Measurements from ENCODE around the gene CLCA2. TPM values are rescaled to one million over a fixed set of nuclear protein-coding genes. Genes with fewer than 3 reads are reported as not detected.
A peak's percentile ranks its signal among the peaks of the same experiment; 100 is the strongest.

Gene CLCA2
- total RNA-seq, 1 donor from 2014 or later = not detected

DNA sequence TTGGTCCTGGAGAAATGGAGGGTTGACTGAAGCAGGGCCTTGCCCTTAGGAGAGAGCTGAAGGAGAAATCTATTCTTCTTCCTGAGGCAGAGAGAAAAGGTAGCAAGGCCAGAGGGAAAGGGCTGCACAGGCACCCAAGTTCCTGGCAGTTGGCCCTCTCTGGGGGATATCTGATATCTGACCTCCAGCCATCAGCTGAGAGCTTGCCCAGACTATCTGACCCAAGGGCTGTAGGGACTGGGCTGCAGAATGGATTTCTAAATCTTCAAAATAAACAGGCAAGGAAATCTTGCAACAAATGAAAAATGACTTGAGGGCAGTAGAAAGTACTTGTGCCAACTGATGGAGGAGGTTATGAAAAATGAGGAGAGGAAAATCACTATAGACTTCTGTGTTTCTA is 498 bp upstream of the CLCA2 start:
- ATAC-seq (no peak), DNase-seq (ENCODE audit: low spot score) (no peak)

DNA sequence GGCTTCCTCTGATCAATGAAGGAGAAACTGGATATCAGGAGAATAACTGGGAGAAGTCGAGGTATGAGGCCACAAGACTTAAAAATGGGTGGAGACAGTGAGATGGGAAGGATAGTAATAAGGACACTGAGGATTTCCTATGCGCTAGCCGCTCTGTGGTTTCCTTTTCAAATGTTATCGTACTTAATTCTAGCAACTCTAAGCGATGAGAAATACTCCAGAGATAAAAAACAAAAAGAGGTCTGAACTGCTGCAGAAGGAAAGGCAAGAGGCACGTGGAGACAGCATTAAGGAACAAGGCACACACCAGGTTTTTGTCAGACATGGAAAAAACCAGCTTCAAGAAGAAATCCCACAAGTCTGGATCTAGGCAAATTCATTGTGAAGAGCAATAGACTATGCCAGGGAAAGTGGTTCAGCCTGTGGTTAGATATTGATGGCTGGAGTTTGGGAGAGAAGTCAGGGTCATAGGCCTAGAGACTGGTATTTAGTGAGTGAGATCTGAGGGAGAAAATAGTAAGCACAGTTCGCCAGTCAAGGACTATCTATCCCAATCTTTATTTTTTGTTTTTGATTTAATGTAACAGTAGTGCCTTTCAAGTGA is 5.3 kb downstream of the CLCA2 start:
- ATAC-seq (no peak), DNase-seq (ENCODE audit: low spot score) (no peak)

DNA sequence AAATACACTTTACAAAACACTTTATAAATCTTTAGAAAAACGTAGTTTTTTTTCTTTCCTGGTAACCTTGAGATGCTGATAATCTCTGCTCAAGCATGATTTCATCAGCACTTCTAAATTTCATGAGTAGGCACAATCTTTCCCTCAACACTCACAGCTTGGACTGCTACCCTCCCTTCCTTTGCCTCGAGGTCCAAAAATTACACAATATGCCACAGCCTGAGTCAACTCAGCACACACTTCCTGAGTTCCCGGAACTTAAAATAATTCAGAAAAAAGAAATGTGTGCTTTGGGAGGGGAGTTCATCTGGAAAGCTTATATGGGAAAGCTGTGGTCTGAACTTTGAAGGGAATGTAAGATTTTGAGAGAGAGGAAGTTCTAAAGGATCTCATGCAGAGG is 5.9 kb downstream of the CLCA2 start:
- ATAC-seq (peak; percentile 75), DNase-seq (ENCODE audit: low spot score) (no peak)

DNA sequence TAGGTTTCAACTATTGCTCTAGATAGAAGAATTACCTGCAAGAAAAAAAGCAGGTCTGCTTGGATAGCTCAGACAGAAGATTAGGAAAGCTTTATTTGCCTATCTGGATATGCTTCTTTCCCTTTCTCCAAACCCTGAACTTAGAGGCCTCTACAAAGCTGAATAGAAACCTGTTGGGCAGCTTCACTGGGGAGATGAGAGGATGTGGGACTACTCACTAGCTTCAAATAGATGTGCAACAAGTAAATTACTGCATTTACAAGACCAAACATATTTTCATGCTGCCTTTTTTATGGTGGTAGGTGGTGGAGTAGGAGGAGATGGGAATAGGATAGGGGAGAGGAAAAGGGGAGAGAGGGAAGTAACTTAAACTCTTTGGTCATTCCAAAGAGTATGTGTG is 6.4 kb downstream of the CLCA2 start:
- ATAC-seq = no peak
- DNase-seq (ENCODE audit: low spot score) = no peak

DNA sequence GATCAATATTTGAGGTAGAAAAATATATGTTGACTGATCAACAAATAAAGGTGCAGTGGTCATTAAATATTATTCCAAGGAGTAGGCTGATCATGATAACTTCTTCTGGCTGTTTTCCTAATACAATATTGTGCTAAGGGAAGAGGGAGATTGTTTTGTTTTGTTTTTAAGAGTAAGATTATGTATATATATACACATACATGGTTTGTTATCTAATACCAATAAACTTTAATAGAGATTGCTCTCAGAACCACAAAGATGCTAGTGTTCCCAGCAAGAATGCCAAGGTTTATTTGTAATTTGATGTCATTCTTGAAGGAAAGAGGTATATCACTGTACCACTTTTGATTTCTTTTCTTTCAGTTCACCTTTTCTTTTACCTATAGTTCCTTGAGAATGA is 10.1 kb downstream of the CLCA2 start:
- DNase-seq (ENCODE audit: low spot score) = no peak
- ATAC-seq = no peak

DNA sequence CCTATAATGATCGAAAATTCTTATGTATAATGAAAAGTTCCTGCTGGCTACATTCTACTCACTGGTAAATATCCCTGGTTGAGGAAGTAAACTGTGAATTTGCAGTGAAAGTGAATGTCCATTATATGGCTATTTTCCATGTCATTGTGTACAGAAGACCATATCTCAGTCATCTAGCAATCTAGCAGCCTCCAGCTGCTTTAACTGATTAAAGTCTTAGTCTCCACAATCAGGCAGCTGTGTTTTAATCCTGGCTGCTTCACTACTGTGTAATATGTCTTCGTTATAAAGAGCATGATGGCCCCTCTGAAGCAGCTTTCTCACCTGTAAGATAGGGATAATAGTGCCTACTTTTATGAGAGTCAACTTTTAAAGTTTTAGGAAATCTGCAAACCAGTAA is 11.4 kb downstream of the CLCA2 start:
- DNase-seq (ENCODE audit: low spot score) (no peak), ATAC-seq (no peak)

DNA sequence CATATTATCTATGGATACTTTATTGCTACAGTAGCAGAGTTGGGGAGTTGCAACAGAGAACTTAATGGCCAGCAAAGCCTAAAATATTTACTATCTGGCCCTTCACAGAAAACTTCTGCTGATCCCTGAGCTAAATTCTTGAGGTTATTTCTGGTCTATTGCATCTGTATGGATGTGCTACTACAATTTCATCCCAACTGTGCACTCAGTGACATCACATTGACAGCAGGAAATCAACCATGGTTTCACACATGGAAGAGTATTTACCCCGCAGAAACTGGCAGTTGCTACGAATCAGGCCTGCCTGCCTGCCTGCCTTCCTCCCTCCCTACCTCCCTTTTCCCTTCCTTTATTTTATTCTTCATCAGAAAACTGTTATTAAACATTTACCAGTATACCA is 12.1 kb downstream of the CLCA2 start:
- DNase-seq (ENCODE audit: low spot score) (no peak), ATAC-seq (no peak)

DNA sequence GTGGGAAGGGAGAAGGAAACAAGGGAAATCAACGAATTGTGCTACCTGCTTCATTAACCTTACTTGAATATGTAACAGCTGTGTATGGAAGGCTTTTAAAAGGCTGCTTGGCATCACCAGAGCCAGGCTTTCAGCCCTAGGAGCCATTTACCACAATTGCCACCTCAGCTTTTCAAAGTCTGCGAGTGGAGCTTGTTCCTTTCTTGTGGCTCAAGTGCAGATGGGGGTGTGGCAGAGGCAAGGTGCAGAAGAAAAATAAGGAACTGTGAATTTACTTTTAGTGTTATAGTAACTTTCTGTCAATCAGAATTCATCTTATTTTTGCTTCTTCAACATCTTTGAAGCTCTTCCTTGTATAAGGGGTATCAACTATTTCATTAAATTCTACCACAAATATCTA is 17.6 kb downstream of the CLCA2 start:
- no peak for ATAC-seq
- DNase-seq (ENCODE audit: low spot score) = no peak

DNA sequence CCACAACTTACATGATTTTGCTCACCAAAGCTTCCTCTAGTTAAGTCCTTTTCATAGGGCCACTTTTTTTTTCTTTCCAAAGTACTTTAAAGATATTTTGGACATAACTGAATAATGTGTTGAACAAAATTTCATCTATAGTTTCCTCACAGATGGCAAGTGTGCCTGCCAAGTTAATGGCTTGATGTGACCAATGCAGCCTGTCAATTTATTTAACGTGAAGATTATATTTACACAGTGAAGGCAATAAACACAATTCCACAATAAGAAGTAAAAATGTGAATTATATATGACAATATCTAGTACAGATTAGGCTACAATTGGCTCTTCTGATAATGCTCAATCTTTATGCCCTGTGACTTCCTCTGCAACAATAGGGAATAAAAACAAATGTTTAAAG is 18.0 kb downstream of the CLCA2 start:
- ATAC-seq = no peak
- DNase-seq (ENCODE audit: low spot score) = no peak

DNA sequence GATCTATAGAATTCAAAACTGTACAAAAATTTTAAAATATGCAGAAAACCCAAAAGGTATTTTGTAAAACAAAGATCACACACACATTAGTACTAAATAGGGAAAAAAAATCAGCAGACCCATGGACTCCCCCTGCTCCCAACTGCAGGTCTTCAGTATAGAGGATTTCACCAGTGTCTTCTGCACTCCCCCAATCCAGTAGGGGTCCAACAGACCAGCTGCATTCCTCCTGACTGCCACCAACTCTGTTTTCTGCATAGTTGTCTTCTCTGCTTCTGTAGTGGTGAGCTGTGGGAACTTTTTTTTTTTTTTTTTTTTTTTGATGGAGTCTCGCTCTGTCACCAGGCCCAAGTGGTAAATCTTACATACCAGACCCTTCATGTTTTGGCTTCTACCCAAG is 21.9 kb downstream of the CLCA2 start:
- no peak for DNase-seq (ENCODE audit: low spot score)
- ATAC-seq = no peak

DNA sequence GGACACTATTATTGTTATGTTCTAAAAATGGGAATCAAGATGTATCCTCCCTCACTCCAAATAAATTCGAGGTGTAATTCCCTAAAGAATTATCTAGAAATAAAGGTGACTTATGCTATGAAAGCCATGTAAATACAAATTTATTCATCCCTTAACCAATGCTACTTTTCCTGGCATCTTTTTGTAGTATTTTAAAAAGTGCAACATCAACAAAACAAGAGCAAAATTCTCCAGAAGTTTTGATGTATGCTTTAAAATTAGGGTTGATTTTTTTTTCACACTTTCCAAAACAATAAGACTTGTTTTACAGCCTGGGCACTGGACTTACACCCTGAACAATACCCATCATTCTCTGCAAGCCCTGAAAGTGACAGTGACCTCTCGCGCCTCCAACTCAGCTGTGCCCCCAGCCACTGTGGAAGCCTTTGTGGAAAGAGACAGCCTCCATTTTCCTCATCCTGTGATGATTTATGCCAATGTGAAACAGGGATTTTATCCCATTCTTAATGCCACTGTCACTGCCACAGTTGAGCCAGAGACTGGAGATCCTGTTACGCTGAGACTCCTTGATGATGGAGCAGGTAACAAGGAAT is 23.3 kb downstream of the CLCA2 start:
- ATAC-seq = no peak
- no peak for DNase-seq (ENCODE audit: low spot score)

DNA sequence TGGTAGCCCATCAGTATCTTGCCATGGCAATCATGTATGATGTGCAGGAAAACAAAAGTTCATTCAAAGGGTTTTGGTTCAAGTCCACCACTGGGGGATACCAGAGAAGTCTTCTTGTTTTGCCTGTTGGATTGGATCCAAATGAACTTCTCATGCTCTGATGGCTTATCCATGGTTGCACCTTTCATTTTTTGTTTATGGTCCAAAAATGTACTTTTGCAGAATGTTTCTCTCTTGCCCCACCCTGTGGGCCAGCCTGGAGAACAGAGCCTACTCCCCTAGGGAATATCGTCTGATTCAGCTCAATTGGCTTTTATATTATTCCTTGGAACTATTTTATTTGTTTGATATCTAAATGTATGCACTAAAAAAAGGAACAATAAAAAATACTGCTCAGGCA is 24.7 kb downstream of the CLCA2 start:
- no peak for DNase-seq (ENCODE audit: low spot score)
- ATAC-seq = no peak

DNA sequence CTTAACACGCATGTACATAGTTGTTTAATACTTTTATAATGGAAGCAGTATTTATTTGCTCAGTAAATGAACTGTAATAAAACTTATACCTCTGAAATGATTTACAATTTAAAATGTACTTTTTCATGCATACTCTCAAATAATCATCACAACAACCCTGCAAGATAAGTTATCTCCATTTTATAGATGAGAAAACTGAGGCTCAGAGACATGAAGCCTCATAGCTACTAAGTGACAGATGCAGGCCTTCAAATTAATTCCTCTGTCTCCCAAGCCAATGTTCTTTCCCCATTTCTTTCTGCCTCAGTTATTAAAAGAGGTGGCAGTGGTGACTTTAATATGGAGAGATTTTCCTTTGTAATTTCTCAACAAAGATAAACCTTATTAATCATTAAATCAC is 25.1 kb downstream of the CLCA2 start:
- DNase-seq (ENCODE audit: low spot score) = no peak
- ATAC-seq = no peak

DNA sequence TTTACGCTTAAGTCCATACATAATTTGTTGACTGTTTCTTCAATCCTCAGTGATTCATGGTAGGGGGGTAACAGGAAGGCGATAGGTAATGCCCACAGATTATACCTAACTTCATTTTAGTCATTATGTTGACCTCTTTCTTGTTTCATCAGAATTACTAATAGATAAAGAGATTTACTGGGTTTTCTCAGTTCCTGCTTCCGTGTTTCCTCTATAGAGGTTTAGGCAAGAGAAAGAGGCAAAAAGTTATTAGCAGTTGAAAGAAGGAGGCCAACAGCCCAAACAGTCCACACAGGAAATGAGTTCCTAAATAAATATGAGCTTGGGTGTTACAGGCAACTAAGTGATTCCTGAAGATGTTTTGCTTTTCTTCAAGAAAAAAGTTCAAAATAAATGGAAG is 26.9 kb downstream of the CLCA2 start:
- DNase-seq (ENCODE audit: low spot score) = no peak
- ATAC-seq = no peak

DNA sequence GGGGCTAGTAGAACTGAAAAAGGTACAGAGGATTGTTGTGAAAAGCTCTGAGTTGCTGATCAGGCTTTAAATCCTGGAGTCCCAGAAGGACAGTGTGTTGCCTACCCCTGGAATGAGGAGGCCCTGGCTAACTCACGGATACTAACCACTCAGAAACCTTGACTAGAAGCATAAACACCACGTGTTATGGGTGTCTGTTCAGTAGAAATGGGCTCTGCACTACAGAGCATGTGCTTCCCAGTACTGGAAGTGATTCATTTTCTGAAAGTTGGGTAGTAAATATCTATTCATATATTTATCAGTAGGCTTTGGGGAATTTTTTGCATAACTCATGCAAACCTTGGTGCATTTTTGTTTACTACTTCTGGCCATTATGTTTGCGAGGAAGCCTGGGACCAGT is 29.7 kb downstream of the CLCA2 start:
- ATAC-seq (no peak), DNase-seq (ENCODE audit: low spot score) (no peak)

DNA sequence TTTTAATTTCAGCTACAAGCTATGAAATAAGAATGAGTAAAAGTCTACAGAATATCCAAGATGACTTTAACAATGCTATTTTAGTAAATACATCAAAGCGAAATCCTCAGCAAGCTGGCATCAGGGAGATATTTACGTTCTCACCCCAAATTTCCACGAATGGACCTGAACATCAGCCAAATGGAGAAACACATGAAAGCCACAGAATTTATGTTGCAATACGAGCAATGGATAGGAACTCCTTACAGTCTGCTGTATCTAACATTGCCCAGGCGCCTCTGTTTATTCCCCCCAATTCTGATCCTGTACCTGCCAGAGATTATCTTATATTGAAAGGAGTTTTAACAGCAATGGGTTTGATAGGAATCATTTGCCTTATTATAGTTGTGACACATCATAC is 31.1 kb downstream of the CLCA2 start:
- no peak for ATAC-seq
- no peak for DNase-seq (ENCODE audit: low spot score)

DNA sequence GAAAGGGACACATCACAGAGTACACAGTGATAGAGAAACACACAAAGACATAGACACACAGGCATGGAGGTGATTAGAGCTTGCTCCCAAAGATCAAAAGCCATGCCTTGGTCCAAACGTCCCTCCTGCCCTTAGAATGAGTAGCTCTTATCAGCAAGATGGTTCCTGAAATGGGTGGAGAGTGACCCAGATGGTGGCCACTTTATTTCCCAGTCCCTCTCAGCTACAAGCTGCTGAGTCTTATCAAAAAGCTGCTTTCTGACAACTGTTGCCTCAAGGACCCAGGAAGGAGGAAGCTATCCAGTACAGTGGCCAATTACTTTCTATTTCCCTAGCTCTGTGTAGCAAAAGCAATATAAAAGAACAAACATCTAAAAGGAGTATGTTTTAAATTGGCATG is 37.0 kb downstream of the CLCA2 start:
- ATAC-seq (no peak), DNase-seq (ENCODE audit: low spot score) (no peak)

DNA sequence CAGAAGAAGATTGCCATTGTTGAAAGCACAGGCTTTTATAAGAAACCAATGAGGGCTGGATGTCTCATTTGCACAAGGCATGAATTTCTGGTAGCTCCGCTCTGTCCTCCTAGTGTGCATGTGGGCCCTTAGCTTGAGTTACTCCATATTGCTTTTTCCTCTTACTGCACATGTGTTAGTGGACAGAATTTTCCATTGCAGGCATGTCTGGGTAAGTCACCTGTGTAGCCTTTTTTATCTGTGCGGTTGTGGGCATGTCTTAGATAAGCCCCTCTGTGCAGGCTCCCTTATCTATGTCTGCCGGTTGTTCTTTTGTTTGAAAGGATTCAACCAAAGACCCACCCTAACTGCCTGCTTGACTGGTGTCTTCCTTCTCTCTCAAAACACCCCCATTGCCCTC is 37.5 kb downstream of the CLCA2 start:
- DNase-seq (ENCODE audit: low spot score) (no peak), ATAC-seq (no peak)

DNA sequence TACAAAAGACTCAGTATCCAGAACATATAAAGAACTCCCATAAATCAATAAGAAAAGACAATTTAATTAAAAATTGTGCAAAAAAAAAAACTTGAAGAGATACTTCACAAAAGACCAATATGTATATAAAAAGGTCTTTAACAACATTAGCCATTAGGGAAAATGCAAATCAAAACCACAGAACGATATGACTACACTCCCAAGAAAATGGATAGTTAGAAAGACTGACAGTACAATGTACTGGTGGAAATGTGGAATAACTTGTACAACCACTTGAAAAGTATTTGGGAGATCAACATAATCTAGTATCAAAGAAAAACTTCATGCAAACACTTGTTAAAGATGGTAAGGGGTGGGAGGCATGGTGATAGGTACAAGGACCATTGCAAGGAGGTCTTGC is 40.8 kb downstream of the CLCA2 start:
- DNase-seq (ENCODE audit: low spot score) (no peak), ATAC-seq (no peak)

DNA sequence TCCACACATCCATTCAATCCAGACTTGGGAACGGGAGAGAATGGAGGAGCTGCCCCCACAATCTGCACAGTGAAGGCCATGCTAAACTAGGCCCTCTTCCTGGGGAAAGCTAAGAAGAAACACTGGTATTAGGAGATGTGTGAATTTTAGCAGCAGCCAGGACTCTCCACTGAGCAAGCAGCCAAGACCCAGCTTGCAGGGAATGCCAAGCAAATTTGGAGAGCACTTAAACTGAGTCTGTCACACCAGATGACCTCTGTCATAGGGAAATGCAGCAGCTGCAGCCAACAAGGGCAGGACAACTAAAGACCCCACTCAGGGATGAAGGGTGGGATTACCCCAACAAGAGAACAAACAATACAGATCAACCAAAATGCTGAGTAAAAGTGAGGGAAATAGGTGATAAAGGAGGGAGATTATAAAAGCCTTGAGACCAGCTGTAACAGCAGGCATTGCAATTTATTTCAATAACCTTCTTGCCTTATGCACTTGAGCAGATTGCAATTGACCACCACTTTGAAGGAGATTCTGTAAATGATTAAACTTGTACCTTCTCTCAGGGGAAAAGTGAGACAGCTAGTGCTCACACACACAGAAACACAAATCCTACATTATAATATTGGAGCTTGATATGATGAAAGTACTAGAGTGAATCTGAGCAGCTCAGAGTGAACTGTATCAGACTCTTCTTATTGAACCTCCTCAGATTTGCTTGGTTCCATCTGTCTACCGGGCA is 42.3 kb downstream of the CLCA2 start:
- DNase-seq (ENCODE audit: low spot score) (no peak), ATAC-seq (peak; percentile 59)

DNA sequence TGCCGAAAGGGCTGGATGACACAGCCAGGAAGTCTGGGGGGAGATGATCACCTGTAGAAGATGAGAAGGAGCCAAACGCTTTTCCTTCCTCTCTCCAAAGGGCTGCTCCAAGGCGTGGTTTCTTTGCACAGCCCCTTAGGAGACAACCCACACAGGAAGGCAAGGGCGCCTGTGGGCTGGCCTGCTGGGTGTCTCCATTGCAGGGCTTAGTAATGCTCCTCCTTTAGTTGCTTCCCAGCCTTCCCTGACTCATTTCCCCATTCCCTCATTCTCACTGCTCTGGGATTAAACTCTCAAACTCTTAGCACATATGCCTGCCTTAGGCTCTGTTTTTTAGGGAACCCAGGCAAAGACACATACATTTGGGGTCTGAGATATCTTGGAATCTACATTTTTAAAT is 43.0 kb downstream of the CLCA2 start:
- ATAC-seq = no peak
- no peak for DNase-seq (ENCODE audit: low spot score)

DNA sequence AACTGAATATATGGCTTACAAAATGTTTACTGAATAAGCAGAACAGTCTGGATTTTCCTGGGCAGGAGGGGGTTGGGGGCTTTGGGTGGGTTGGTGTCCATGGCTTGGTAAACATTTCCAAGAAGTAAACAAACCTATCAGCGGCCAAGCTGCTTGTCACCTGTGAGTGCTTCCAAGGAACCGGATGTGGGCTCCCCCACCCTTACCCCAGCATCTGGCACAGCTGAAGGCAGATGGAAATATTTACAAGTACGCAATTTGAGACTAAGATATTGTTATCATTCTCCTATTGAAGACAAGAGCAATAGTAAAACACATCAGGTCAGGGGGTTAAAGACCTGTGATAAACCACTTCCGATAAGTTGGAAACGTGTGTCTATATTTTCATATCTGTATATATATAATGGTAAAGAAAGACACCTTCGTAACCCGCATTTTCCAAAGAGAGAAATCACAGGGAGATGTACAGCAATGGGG is 44.6 kb downstream of the CLCA2 start, which contains the start of gene CLCA1:
CLCA1 (plus strand) TSS at position 427 of the 477 bp plus-strand sequence; CDS start at position 472, 45 bp downstream.
- ATAC-seq (no peak), DNase-seq (ENCODE audit: low spot score) (no peak)

Data from left lobe of liver (tissue), 2 donors.